ENCODE data around the gene CCDC188.

The CCDC188 gene

DNA sequence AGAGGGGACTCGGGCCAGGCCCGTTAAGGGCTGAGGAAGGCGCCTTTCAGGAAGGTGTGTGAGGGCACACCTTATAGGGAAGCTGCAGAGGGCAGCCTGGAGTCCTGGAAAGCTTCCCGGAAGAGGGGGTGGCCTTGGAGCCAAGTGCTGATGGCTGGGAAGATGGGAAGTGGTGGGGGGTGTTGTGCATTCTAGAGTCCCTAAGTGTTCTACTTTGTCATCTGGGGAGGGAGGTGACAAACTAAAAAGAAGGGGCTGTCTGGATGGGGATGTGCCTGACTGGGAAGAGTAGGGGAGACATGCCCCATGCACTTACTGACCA lies 12.5 kb downstream of the CCDC188 start:
- no peak overlapping the region for H3K27ac Mint-ChIP-seq

DNA sequence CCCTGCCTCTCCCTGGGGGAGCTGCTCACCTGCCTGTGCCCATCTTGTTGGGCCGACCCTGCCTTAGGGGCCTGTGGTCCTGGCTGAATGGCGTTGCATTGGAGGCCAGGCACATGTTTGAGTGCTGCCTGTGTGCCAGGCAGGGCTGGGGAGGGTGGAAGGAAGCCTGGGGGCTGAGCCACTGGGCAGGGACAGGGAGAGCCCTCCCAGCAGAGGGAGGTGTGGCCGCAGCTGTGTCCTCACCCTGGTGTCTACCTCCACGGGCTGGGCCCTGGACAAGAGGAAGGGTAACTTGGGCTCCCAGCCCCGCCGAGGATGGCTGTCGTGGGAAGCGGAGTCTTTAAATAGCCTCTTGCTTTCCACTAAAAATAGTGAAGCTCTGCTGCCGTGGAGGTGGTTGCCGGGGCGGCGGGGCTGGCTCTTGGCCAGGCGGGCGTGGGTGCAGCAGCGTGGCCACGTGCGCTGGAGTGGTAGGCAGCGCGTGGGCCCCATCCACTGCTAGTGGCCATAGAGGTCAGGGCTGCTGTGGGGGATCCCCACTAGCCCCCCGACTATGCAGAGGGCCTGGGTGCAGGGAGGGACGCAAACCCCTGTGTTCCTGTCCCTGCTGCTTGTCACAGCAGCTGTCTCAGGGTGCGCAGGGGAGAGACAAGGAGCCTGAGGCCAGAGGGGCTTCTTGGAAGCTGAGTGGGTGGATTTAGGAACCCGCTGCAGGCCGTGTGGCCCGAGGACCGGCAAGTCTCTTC lies 13.0 kb downstream of the CCDC188 start:
- H3K4me3 Mint-ChIP-seq, result peak overlapping the region; percentile 14
- H3K4me1 Mint-ChIP-seq, result peaks cover 47% of the 10 kb centered on the region
- H3K27me3 Mint-ChIP-seq, result no peaks in the 10 kb centered on the region
- ATAC-seq, result no peak
- peak overlapping the region; percentile 56 for H3K27ac Mint-ChIP-seq
- H3K36me3 Mint-ChIP-seq, result peaks cover 18% of the 10 kb centered on the region
- no peaks in the 10 kb centered on the region for H3K9me3 Mint-ChIP-seq

More for the DNA sequence above, 12.5 kb downstream of the CCDC188 start:
- H3K4me3 Mint-ChIP-seq, result no peak overlapping the region
- H3K36me3 Mint-ChIP-seq, result peaks cover 19% of the 10 kb centered on the region
- no peak for ATAC-seq
- H3K9me3 Mint-ChIP-seq, result no peaks in the 10 kb centered on the region
- no peaks in the 10 kb centered on the region for H3K27me3 Mint-ChIP-seq
- peaks cover 41% of the 10 kb centered on the region for H3K4me1 Mint-ChIP-seq

DNA sequence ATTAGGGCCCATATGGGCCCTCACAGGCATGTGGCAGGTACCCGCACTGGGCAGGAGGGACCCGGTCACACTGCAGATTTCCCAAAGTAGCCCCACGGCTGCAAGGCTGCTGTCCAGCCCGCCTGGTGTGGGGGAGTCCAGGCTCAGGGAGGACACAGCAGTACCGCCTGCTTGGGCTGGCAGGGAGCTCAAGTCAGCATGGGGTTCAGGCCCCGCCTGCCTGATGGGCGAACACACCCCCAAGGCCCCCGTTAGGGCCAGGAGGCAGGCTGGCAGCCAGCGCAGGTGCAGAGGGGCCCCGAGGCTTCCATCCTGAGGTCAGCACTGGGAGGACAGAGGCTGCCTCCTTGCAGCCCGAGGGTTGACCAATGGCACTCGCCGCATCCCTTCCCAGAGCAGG lies 13.7 kb downstream of the CCDC188 start:
- ATAC-seq, result no peak
- no peak overlapping the region for H3K4me3 Mint-ChIP-seq
- peaks cover 18% of the 10 kb centered on the region for H3K36me3 Mint-ChIP-seq
- no peaks in the 10 kb centered on the region for H3K9me3 Mint-ChIP-seq
- peak overlapping the region; percentile 56 for H3K27ac Mint-ChIP-seq
- H3K27me3 Mint-ChIP-seq, result no peaks in the 10 kb centered on the region
- H3K4me1 Mint-ChIP-seq, result peaks cover 52% of the 10 kb centered on the region

DNA sequence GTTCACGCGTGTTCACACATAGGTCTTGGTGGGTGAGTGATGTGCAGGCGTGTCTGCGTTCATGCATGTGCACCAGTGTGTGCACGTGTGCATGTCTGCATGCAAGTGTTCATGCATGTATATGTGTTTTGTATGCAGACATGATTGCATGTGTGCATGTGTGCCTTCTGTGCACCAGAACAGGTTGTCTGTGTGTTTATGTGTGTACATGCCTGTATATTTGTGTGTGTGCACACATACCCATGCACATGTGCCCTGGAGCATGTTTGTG lies 14.3 kb downstream of the CCDC188 start:
- ATAC-seq, result no peak
- Mint-ChIP-seq H3K4me1 (peaks cover 52% of the 10 kb centered on the region), H3K27me3 (no peaks in the 10 kb centered on the region), H3K36me3 (peaks cover 18% of the 10 kb centered on the region), H3K4me3 (no peak overlapping the region), H3K27ac (no peak overlapping the region), H3K9me3 (no peaks in the 10 kb centered on the region)

DNA sequence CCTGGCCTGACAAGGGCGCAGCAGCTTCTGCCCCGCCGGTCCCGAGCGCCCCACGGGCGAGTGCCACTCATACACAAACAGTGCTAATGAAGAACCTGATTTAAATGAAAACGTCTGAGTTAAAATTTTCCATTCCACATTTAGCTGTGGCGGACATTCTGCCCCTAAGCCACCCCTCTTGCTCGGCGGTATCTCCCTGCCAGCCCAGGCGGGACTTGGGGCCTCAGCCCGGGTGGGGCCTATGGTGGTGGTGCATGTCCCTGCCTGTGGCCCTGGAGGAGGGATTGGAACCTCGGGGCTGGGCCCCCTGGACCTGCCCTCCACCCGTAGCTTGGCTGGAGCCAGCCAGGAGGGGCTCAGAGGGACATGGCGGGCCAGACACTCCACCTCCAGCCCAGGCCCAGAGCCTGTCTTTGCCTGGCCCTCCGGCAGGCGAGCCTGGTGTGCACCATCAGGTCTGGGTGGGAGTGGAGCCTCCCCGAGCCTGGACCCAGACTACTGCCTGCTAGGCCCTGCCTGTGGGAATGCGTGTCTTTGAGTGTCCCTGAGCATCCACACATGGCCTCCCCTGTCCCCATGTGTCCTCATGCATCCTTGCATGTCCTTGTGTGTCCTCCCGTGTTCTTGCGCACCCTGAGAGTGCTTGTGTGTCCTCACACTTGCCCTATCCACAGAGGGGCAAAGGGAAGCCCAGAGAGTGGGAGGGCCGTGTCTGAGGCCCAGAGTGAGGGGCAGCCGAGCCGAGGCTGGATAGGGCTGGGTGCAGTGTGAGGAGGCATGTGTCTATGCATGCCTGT lies 14.9 kb downstream of the CCDC188 start:
- no peaks in the 10 kb centered on the region for H3K9me3 Mint-ChIP-seq
- H3K27ac Mint-ChIP-seq, result peak overlapping the region; percentile 30
- H3K36me3 Mint-ChIP-seq, result peaks cover 18% of the 10 kb centered on the region
- ATAC-seq, result no peak
- H3K4me3 Mint-ChIP-seq, result no peak overlapping the region
- H3K27me3 Mint-ChIP-seq, result no peaks in the 10 kb centered on the region
- peaks cover 52% of the 10 kb centered on the region for H3K4me1 Mint-ChIP-seq

DNA sequence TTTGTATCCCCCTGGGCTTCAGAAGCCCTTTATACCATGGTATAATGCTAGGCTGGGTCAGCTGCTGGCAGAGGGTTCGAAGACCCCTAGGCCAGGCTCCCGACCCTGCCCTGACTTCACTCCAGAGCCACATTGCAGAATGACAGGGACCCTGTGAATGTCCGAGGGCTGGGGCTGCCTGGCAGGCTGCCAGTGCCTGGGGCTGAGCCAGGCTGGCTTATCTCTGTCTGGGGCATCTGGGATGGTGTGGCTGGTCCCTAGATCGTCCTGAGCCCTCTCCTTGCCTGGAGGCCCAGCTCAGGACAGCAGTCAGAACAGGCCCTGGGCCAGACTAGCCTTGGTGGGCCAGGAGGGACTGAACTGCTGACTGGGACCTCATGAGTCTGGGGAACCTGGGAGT lies 15.6 kb downstream of the CCDC188 start:
- ATAC-seq, result no peak
- H3K27me3 Mint-ChIP-seq, result no peaks in the 10 kb centered on the region
- no peak overlapping the region for H3K4me3 Mint-ChIP-seq
- H3K36me3 Mint-ChIP-seq, result peaks cover 18% of the 10 kb centered on the region
- H3K4me1 Mint-ChIP-seq, result peaks cover 57% of the 10 kb centered on the region
- peak overlapping the region; percentile 30 for H3K27ac Mint-ChIP-seq
- no peaks in the 10 kb centered on the region for H3K9me3 Mint-ChIP-seq

DNA sequence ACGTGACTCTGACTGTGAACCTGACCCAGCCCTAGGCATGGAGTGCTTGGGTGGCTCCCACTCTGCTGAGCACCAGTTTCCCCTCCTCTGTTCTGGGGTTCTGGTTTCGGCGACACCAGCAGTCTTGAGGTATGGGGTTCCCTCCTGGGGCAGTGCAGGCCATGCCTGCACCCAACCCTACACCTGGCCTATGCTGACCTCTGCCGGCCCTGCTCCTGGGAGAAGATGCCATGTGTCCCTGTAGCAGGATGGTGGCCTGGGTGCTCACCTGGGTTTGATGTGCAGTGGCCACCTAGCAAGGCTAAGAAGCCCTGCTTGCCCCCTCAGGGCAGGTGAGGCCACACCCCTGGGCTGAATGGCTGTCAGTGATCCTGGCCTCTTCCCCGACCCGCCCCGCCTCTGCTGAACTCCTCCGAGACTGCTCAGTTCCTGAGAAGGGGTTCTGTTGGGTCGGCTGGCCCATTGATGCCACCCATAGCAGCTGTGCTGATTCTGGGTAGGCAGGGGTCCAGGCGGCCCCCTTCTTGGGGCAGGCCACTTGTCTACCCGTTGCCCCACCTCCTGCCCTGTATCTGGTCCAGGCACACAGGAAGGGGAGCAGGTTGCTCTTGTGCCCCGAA lies 16.8 kb downstream of the CCDC188 start:
- peak overlapping the region; percentile 75 for H3K4me3 Mint-ChIP-seq
- no peaks in the 10 kb centered on the region for H3K27me3 Mint-ChIP-seq
- H3K4me1 Mint-ChIP-seq, result peaks cover 61% of the 10 kb centered on the region
- H3K27ac Mint-ChIP-seq, result peak overlapping the region; percentile 32
- no peaks in the 10 kb centered on the region for H3K9me3 Mint-ChIP-seq
- ATAC-seq, result no peak
- peaks cover 5% of the 10 kb centered on the region for H3K36me3 Mint-ChIP-seq

DNA sequence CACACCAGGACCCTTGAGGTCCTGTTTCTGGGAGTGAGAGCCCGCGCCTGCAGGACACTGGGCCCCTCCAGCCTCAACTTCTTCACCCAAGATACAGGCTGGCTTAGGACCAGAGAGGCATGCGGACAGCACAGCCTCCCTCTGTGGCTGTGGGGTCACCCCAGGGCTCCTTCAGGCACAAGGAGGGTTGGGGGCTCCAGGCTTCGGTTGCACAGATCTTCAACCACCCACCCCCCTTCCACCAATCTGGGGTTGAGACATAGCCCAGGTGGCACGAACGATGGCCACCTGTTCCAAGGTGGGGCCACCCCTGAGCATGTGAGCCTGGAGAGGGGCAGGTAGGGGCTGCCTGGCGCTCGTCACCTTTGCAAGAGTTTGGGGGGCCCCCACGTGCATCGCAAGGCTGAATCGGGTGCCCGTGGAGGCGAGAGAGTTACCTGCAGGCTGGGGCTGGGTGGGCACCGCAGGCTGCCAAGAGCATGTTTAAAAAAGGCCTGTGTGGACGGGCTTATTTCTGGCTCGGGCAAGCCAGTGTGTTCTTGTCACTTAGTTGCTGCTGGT lies 18.1 kb downstream of the CCDC188 start:
- H3K36me3 Mint-ChIP-seq, result peaks cover 10% of the 10 kb centered on the region
- no peaks in the 10 kb centered on the region for H3K27me3 Mint-ChIP-seq
- no peaks in the 10 kb centered on the region for H3K9me3 Mint-ChIP-seq
- ATAC-seq, result no peak
- peak overlapping the region; percentile 75 for H3K4me3 Mint-ChIP-seq
- peak overlapping the region; percentile 35 for H3K27ac Mint-ChIP-seq
- H3K4me1 Mint-ChIP-seq, result peaks cover 56% of the 10 kb centered on the region

DNA sequence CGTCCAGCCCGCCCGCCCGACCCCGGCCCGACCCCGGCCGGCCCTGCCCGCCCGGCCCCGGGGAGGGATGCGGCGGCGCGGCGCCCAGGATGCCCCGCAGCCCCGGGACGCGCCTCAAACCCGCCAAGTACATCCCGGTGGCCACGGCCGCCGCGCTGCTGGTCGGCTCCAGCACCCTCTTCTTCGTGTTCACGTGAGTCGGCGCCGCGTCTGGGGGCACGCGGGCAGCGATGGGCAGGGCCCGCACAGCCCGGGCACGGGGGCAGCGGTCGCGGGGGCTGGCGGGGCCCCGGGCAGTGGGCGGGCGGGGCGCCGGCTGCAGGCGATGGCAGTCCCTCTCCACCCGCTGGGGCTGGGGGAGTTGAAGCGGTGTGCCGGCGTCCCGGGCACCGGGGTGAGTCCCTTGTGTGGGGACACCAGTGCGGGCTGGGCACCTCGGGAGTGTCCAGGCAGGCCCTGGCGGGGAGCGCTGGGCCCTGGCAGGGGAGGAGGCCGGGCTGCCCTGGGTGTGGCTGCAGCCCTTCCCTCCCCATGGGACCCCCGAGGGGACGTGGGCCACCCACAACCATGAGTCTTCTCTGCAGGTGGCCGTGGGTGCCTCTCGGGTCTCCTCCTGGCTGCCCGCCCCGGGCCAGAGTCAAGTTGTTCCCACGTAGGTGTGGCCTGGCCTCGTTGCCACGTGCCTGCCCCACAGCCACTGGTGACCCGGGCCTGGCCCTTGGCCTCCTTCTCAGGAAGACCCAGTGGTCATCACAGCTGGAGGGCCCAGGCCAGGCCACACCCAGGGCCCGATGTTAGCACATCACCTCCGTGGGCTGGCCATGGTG lies 18.8 kb downstream of the CCDC188 start:
- H3K4me1 Mint-ChIP-seq, result peaks cover 57% of the 10 kb centered on the region
- peak overlapping the region; percentile 77 for H3K4me3 Mint-ChIP-seq
- ATAC-seq, result peak; percentile 0
- peak overlapping the region; percentile 35 for H3K27ac Mint-ChIP-seq
- no peaks in the 10 kb centered on the region for H3K27me3 Mint-ChIP-seq
- peaks cover 17% of the 10 kb centered on the region for H3K36me3 Mint-ChIP-seq
- H3K9me3 Mint-ChIP-seq, result no peaks in the 10 kb centered on the region

DNA sequence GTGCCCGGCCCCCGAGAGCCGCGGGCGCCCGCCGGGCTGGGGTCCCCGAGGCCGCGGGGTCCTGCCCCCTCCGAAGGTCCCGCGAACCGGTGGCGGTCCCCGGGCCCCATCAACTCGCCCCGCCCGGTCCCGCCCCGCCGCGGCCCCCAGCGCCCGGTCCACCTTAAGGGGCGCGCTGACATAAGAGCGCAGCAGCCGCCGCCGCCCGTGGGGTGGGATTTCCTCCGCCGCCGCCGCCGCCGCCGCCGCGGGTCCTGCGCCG lies 19.3 kb downstream of the CCDC188 start, which contains the start of gene ZDHHC8:
ZDHHC8 (plus strand) TSS at position 208 of the 262 bp plus-strand sequence. CDS start 144 bp downstream, outside the sequence.
- H3K4me1 Mint-ChIP-seq, result peaks cover 54% of the 10 kb centered on the region
- peak within 1 kb of the TSS; percentile 57 for H3K27ac Mint-ChIP-seq
- H3K36me3 Mint-ChIP-seq, result peaks cover 17% of the 10 kb centered on the region
- H3K27me3 Mint-ChIP-seq, result no peaks in the 10 kb centered on the region
- peak within 1 kb of the TSS; percentile 77 for H3K4me3 Mint-ChIP-seq
- peak; percentile 78 for ATAC-seq
- H3K9me3 Mint-ChIP-seq, result no peaks in the 10 kb centered on the region

DNA sequence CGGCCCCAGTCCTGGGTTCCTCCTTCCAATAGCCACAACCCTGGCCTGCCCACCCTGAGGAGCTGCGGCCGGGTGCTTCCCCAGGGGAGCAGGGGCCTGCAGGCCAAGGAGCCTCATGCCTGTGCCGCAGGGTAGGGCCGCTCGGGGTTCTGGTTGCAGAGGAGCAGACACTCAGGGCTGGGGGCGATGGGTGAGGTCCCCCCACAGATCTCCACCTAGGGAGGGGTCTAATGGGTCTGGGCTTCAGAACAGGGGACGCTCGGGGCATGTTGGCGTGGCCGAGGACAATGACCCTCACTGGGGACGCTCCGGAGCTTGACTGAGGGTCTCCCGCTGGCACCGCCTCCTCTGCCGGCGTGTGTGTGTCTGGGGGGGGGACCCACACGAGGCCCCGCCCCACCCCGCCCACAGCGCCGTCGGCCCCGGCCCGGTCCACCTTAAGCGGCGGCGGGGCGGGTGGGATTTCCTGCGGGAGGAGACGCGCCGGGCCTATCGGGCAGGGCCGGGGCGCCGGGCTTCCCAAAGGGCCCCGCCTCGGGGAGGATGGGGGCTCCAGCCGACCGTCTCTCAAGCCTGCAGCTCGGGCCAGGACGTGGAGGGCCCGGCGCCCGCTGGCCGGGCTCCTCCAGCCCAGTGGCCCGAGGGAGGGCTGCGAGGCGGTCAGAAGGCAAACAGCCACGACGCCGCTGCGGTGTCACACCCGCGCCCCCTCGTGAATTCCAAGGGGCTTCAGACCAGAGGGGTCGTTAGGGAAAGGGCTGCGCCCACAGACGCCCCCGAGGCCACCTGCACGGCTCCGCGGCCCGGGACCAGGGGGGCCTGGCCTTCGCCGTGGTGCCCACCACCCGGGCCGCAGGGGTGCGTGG lies 19.9 kb downstream of the CCDC188 start:
- Mint-ChIP-seq H3K36me3 (peaks cover 13% of the 10 kb centered on the region), H3K27ac (peak overlapping the region; percentile 57)
- ATAC-seq, result peak; percentile 86

DNA sequence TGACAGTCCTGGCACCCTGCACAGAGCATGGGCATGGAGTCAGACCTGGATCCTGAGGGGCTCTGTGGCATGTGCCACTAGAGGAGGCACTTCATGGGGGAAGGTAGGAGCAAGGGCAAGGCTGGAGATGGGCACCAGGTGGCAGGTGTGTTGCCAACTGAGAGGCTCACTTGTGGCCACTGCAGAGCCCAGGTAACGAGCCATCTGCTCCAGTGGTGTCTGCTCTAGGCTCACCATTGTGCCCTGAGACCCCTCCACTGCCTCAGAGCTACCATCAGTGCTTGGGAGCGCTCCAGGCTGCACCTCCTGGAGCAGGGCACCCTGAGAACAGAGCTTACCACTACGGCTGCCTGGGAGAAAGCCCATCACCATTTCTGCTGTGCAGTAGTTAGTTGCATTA lies 20.5 kb downstream of the CCDC188 start:
- Mint-ChIP-seq H3K4me1 (peaks cover 43% of the 10 kb centered on the region), H3K27ac (peak overlapping the region; percentile 57), H3K9me3 (no peaks in the 10 kb centered on the region), H3K27me3 (no peaks in the 10 kb centered on the region), H3K4me3 (peak overlapping the region; percentile 75), H3K36me3 (peaks cover 14% of the 10 kb centered on the region)
- ATAC-seq, result no peak

More for the DNA sequence above, 19.9 kb downstream of the CCDC188 start:
- Mint-ChIP-seq H3K27me3 (no peaks in the 10 kb centered on the region), H3K9me3 (no peaks in the 10 kb centered on the region), H3K4me1 (peaks cover 48% of the 10 kb centered on the region), H3K4me3 (peak overlapping the region; percentile 75)

DNA sequence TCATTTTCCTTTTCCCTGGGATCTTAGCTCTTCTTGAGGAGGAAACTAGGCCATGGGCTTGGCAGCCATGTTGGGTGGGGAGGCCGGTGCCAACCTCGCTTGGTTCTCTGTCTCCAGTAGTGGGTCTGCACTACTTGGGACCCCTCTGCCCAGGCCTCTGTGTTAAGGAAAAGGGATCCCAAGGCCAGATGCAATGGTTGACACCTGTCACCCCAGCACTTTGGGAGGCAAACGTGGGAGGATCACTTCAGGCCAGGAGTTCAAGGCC lies 21.2 kb downstream of the CCDC188 start:
- H3K27me3 Mint-ChIP-seq, result no peaks in the 10 kb centered on the region
- peaks cover 39% of the 10 kb centered on the region for H3K4me1 Mint-ChIP-seq
- no peak for ATAC-seq
- H3K27ac Mint-ChIP-seq, result peak overlapping the region; percentile 57
- no peaks in the 10 kb centered on the region for H3K9me3 Mint-ChIP-seq
- peaks cover 21% of the 10 kb centered on the region for H3K36me3 Mint-ChIP-seq
- H3K4me3 Mint-ChIP-seq, result no peak overlapping the region

DNA sequence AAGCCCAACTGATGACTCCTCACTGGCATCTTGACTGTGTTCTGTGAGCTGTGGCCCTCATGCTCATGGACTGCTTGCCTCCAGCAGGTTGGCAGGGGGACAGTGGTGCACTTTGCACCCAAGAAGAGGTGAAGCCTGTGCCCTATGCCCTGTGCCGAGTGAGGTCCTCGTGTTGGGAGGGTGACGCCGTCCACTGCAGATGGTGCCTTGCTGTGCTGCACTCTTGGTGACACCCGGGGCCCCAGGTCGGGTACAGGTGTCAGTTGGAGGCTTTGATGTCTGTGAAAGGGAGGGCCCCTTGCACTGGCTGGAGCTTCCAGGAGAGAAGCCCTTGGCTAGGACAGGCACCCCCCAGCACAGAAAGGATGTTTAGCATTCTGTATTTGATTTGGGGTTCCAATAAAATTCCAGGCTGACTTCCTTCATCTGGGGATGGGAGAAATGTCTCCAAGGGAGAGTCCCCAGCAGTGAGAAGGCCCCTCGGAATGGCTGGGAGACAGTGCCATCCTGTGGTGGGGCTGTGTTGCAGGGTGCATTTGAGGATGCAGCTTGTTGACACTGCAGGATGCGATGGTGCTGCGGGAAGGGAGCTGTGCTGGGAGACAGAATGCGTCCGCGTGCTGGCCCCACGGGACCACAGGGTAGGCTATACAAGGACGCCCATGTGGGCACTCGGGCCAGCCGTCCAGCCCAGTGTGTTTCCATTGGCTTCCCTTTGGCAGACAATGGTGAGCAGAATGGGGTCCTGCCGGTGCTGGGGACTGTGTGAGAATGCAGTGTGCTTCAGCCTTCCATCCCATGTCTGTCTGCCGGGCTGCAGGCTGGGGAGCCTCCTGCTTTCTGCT lies 21.7 kb downstream of the CCDC188 start:
- Mint-ChIP-seq H3K27me3 (no peaks in the 10 kb centered on the region), H3K4me1 (peaks cover 35% of the 10 kb centered on the region), H3K27ac (no peak overlapping the region), H3K9me3 (no peaks in the 10 kb centered on the region), H3K4me3 (no peak overlapping the region), H3K36me3 (peaks cover 24% of the 10 kb centered on the region)
- no peak for ATAC-seq

Data from stimulated activated memory B cell treated with anti-CD40 and anti-IgM and Interleukin-4, amounts not matched to agents 10 μg/mL and 1 μg/mL and 100 μg/mL, for 72 hours (primary cell).